ENCODE data around the gene TRPV4. TPM values are rescaled to one million over a fixed set of nuclear protein-coding genes. Genes with fewer than 3 reads are reported as not detected.

The TRPV4 gene
- total RNA-seq, 2 experiments from 2014 or later = not detected

- POLR2A ChIA-PET = no interaction called here
- Mint-ChIP-seq H3K4me3 (no peak overlapping the region), H3K9me3 (peaks cover 7% of the 10 kb centered on the region), H3K27me3 (peaks cover 7% of the 10 kb centered on the region), H3K27ac (no peak overlapping the region), H3K36me3 (ENCODE audit: low read depth) (no peaks in the 10 kb centered on the region), H3K4me1 (ENCODE audit: low read depth) (no peaks in the 10 kb centered on the region)
- H3K36me3 ChIP-seq (ENCODE audit: insufficient read depth, low read length) = no peaks in the 10 kb centered on the region
- H3K4me3 ChIP-seq (ENCODE audit: low read length) = no peak overlapping the region
- CTCF ChIA-PET = no interaction called here
- H3K27me3 ChIP-seq (ENCODE audit: control insufficient read depth in 1 of 2, insufficient read depth in 2 of 2, low read length in 2 of 2) = no peaks in the 10 kb centered on the region
- TF ChIP-seq CTCF (IDR thresholded peaks at IDR 0.05) = no peak
- intact Hi-C loops (cut with DNase I, micrococcal nuclease) = no loop called here
- DNase-seq (peak in 1 of 14 experiments; percentile 7), ATAC-seq (ENCODE audit: poor library complexity) (no peak)
- peaks cover 17 to 32% of the 10 kb centered on the region in 2 experiments for H3K9me3 ChIP-seq (ENCODE audit: control insufficient read depth in 1 of 2, insufficient read depth in 1 of 2, low read length in 2 of 2)
- H3K4me1 ChIP-seq (ENCODE audit: insufficient read depth, low read length) = no peaks in the 10 kb centered on the region
- no peak overlapping the region for H3K27ac ChIP-seq (ENCODE audit: low read depth in 1 of 2, low read length in 2 of 2)
These were observed 73.6 kb downstream of the TRPV4 start for GRCh38 chr12:109759595-109759994.

- H3K27ac Mint-ChIP-seq = no peak overlapping the region
- CTCF ChIA-PET = no interaction called here
- DNase-seq = peak in 1 of 14 experiments; percentile 26
These were observed 74.5 kb downstream of the TRPV4 start for GRCh38 chr12:109758426-109759420.

GRCh38 chr12:109757671-109758265 lies 75.4 kb downstream of the TRPV4 start:
- Histone ChIP-seq H3K27ac (ENCODE audit: low read depth in 1 of 2, low read length in 2 of 2) (no peak overlapping the region), H3K27me3 (ENCODE audit: control insufficient read depth in 1 of 2, insufficient read depth in 2 of 2, low read length in 2 of 2) (no peaks in the 10 kb centered on the region), H3K9me3 (ENCODE audit: control insufficient read depth in 1 of 2, insufficient read depth in 1 of 2, low read length in 2 of 2) (peaks cover 17 to 25% of the 10 kb centered on the region in 2 experiments), H3K4me1 (ENCODE audit: insufficient read depth, low read length) (no peaks in the 10 kb centered on the region), H3K4me3 (ENCODE audit: low read length) (no peak overlapping the region), H3K36me3 (ENCODE audit: insufficient read depth, low read length) (no peaks in the 10 kb centered on the region)
- no peaks in the 10 kb centered on the region for H3K4me1 Mint-ChIP-seq (ENCODE audit: low read depth)
- H3K9me3 Mint-ChIP-seq = peaks cover 7% of the 10 kb centered on the region
- H3K27ac Mint-ChIP-seq = no peak overlapping the region
- H3K36me3 Mint-ChIP-seq (ENCODE audit: low read depth) = no peaks in the 10 kb centered on the region
- CTCF ChIA-PET = no interaction called here
- no peak overlapping the region for H3K4me3 Mint-ChIP-seq
- POLR2A ChIA-PET = no interaction called here
- ATAC-seq (ENCODE audit: poor library complexity) (no peak), DNase-seq (no peak)
- intact Hi-C loops (cut with DNase I, micrococcal nuclease) = no loop called here
- no peak for TF ChIP-seq CTCF (IDR thresholded peaks at IDR 0.05)
- H3K27me3 Mint-ChIP-seq = peaks cover 7% of the 10 kb centered on the region

More at GRCh38 chr12:109758426-109759420, 74.5 kb downstream of the TRPV4 start:
- Histone ChIP-seq H3K27me3 (ENCODE audit: control insufficient read depth in 1 of 2, insufficient read depth in 2 of 2, low read length in 2 of 2) (no peaks in the 10 kb centered on the region), H3K27ac (ENCODE audit: low read depth in 1 of 2, low read length in 2 of 2) (no peak overlapping the region), H3K36me3 (ENCODE audit: insufficient read depth, low read length) (no peaks in the 10 kb centered on the region), H3K9me3 (ENCODE audit: control insufficient read depth in 1 of 2, insufficient read depth in 1 of 2, low read length in 2 of 2) (peaks cover 17 to 32% of the 10 kb centered on the region in 2 experiments), H3K4me1 (ENCODE audit: insufficient read depth, low read length) (no peaks in the 10 kb centered on the region), H3K4me3 (ENCODE audit: low read length) (no peak overlapping the region)
- no peak for ATAC-seq (ENCODE audit: poor library complexity)
- no peaks in the 10 kb centered on the region for H3K36me3 Mint-ChIP-seq (ENCODE audit: low read depth)
- TF ChIP-seq CTCF (IDR thresholded peaks at IDR 0.05) = no peak
- H3K9me3 Mint-ChIP-seq = peaks cover 7% of the 10 kb centered on the region
- no peak overlapping the region for H3K4me3 Mint-ChIP-seq
- H3K27me3 Mint-ChIP-seq = peaks cover 7% of the 10 kb centered on the region
- intact Hi-C loops (cut with DNase I, micrococcal nuclease) = no loop called here
- no peaks in the 10 kb centered on the region for H3K4me1 Mint-ChIP-seq (ENCODE audit: low read depth)
- POLR2A ChIA-PET = no interaction called here

Data from CD4-positive, alpha-beta T cell (primary cell).